ENCODE data around the gene USP35.

USP35 gene

DNA sequence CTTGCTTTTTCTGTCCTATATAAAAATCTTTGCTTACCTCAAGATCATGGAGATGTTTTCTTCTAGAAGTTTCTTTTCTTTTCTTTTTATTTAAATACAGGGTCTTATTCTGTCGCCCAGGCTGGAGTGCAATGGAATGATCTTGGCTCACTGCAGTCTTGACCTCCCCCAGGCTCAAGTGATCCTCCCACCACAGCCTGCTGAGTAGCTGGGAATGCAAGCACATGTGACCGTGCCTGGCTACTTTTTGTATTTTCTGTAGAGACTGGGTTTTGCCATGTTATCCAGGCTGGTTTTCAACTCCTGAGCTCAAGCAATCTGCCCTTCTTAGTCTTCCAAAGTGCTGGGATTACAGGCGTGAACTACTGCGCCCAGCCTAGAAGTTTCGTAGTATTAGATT is 45.3 kb downstream of the USP35 start:
- DNase-seq: no peak

DNA sequence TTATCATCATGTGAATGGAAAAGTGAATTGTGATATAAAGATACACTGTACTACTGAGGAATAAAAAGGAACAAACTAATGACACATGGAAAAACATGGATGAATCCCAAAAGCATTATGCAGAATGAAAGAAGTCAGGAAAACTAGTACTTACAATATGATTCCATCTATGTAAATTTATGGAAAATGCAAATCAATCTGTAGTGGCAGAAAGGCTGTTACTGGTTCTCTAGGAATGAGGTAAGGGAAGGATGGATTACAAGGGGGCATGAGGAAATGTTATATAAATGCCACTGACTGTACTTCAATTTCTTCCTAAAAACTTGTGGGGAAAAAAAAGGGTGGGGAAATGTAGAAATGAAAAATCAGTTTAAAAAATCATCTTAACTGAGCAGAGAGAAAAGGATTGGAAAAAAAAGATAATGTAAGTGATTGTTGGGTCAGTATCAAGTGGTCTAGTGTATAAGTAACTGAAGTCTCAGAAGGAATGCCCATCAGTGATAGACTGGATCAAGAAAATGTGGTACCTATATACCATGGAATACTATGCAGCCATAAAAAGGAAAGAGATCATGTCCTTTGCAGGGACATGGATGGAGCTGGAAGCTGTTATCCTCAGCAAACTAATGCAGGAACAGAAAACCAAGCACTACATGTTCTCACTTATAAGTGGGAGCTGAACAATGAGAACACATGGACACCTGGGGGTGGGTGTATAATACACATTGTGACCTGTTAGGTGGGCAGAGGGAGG is 48.8 kb downstream of the USP35 start:
- DNase-seq: no peak

DNA sequence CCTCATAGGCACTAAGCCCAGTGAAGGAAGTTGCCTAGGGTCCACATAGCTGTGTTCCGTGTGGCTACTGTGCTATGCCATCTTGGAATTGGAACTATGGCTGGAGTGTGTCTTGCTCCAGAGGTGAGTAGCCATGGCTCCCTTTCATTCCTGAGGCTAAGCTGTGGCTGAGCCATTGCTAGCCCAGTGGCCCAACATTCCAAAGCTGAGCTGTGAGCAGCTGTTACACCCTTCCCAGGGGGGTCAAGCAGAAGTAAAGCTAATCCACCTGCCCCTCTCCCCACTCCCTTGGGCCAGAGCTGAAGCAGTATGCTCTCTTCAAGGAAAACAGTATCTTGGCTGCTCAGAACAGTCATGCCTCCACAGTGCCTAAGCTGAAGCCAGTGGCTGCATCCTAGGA is 51.1 kb downstream of the USP35 start:
- no peak for DNase-seq

DNA sequence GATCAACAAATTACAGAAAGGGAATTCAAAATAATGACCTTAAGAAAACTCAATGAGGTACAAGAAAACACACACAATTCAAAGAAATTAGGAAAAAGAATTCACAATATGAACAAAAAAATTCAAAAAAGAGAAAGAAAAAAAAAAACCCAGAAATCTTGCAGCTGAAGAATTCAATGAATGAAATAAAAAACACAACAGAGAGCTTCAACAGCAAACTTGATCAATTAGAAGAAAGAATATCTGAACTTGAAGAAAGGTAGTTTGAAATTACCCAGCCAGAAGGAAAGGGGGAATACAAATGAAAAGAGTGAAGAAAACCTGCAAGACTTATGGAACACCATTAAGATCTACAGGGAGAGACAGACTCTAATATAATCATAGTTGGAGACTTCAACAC is 52.8 kb downstream of the USP35 start:
- DNase-seq: no peak

DNA sequence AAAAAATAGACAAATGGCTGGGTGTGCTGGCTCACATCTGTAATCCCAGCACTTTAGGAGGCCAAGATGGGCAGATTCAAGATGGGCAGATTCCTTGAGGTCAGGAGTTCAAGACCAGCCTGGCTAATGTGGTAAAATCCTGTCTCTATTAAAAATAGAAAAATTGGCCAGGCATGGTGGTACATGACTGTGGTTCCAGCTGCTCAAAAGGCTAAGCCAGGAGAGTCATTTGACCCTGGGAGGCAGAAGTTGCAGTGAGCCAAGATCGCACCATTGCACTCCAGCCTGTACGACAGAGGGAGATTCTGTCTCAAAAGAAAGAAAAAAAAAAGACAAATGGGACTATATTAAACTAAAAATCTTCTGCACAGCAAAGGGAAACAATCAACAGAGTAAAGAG is 55.4 kb downstream of the USP35 start:
- no peak for DNase-seq

DNA sequence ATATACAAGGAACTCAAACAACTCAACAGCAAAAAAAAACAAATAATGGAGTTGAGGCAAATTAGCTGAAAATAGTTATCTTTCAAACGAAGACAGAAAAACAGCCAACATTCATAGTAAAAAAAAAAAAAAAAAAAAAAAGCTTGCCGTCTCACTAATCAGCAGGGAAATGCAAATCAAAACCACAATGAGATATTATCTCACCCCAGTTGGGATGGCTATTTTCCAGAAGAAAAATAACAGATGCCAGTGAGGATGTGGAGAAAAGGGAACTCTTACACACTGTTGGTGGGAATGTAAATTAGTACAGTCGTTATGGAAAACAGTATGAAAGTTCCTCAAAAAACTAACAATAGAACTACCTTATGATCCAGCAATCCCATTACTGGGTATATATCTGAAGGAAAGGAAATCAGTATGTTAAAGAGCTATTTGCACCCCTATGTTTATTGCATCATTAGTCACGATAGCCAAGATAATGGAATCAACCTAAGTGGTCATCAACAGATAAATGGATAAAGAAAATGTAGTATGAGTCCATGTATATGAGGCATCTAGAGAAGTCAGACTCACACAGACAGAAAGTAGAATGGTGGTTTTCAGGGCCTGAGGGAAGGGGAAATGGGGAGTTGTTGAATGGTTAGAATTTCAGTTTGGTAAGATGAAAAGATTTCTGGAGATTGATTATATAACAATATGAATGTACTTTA is 56.0 kb downstream of the USP35 start:
- DNase-seq: no peak

DNA sequence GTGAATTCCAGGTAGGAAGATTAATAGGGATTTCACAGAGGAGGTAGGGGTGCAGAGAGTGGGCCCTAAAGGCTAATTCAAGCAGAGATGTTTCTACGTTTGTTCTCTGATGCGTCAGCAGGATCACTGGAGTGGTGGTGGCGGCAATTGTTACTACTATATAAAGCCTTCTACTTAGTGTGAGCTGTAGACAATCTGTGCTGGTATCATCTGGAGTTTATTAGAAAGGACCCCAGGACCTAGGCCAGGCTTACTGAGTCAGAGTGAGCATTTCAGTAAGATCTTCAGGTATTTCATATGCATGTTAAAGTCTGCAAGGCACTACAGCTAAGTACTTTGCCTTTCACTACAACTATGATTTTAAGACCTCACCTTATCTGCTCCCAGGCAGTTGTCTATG is 59.5 kb downstream of the USP35 start:
- no peak for DNase-seq

DNA sequence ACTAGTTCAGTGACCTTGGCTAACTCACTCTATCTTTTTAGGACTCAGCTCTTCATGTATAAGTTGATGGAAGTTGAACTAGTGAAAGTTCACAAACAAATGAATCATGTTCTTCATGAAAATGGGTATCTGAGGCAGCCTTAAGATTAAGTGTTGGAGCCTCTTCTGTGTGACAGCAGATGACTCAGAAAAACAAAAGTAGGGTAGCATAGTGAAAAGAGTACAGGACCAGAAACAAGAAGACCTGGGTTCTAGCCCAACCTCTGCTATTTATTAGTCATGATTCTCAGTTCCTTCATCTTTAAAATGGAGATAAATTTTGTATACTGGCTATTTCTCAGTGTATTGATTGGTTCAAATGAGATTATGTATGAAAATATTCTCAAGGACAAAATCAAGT is 60.2 kb downstream of the USP35 start:
- no peak for DNase-seq

DNA sequence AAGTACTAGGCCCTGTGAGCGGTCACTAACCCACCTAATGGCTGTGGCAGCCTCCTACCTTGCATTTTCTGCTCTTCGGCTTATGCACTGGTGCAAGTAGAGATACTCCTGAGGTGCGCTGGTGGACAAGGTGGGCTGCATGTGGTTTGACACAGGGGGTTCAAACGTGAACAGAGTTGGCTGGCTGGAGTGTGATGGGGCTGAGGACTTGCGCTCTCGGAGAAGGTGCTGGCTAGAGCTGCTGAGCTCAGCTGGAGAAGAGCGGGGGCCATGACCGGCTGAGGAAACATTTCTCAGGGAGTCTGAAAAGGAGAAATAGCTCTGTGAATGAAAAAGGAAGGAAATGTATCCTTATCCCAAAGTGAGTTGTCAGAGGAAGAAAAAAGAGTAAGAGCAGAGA is 61.4 kb downstream of the USP35 start:
- DNase-seq: no peak

DNA sequence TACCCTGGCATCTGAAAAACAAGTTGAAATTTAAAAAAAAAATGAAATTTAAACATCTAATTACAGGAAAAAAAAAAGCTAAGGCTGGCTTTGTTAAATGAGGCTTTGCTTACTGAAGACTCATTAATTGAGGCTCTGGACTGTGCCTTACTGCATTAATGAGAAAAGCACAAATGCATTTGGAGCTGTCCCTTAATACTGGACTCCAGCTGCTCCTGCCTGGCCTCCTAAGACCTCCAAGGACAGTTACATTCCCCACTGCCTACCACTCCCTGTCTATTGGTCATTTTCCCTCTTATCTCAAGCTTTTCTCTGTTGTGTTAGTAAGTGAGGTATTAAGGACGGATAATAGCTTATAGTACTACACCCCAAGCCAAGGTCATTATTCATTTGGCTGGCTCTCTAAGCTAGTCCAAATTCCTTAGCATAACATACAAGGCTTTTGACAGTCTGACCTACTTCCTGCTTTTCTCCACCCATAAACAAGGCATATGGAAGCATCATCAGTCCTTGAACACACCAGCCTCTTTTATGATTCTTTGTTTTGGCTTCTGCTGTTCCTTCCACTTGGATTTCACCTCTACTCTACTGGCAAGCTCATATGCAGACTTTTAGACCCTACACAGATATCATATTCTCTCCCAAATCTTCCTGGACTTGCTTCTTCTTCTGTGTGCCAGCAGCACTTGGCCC is 62.5 kb downstream of the USP35 start:
- DNase-seq: no peak

DNA sequence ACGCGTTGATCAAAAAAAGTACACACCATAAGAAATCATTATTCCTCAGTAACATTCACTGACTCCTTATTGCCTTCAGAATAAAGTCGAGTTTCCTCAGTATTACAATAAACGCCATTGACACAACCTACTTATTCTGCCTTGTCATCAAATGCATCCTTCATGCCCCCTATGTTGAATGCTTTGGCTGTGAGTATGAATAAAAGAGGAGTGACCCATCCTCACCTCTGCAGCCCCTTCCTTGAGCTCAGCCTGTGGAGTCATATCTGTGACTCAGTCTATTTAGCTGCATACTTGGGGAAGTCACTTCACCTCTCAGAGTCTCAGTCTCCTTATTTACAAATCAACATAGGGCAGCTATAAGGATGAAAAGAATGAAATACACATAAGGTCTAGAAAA is 65.1 kb downstream of the USP35 start:
- no peak for DNase-seq

DNA sequence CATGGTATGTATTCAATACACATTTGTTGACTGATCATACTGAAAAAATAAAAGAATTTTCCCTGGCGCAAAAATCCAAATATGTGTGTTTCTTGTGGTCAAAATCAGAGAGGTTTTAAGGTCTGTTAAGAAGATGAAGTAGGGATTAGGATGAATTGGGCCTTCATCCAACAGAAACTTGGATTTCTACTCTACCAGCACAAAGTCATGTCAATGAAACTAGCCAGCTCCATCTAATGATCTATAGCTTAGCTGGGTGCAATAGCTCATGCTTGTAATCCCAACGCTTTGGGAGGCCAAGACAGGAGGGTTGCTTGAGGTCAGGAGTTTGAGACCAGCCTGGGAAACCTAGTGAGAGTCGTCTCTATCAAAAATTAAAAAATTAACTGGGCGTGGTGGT is 65.5 kb downstream of the USP35 start:
- no peak for DNase-seq

DNA sequence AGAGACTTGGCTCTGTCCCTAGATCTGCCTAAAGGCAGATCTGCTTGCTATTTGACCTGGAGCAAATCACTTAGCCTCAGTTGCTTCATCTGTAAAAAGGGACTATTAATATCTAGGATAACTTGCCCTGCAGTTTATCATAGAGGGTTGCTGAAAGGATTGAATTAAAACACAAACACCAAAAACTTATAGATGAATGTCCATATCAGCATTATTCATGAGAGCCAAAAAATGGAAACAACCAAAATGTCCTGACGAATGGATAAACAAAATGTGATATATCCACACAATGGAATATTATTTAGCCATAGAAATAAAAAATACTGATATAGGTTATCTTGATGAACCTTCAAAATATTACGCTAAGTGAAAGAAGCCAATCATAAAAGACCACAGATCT is 67.2 kb downstream of the USP35 start:
- no peak for DNase-seq

DNA sequence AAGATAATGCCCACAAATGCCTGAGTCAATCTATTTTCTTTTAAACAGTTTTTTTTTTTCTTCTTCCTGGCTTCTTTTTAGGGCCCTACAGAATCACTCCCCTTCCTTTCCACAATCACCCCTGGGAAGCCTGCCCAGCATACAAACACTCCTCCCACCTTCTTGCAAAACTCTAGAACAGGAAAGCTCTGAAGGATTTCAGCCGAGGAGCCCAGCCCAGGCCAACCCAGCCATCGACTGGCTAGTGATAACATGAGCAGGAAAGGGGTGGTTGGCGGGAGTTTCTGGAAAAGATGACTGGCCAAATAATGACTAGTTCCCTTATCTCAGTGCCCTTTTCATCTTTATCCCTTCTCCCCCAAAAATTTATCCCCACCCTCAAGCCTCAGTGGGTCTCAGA is 68.2 kb downstream of the USP35 start:
- no peak for DNase-seq

DNA sequence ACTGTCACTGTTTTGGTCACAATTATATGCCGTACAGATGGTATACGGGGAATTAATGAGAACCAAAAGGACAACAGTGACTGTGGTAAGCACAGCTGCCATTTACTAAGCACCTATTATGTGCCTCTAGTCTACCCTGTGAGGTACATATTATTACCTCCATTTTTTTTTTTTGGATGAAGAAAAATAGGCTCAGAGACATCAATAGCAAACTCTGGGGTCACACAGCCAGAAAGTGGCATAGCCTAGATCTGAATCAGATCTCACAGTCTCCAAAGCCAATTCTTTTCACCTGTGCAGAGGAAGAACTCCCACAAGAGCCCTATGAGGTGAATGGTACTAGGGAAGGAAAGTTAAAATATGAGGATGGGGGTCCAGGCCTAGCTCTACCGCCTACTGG is 68.9 kb downstream of the USP35 start:
- DNase-seq: no peak

DNA sequence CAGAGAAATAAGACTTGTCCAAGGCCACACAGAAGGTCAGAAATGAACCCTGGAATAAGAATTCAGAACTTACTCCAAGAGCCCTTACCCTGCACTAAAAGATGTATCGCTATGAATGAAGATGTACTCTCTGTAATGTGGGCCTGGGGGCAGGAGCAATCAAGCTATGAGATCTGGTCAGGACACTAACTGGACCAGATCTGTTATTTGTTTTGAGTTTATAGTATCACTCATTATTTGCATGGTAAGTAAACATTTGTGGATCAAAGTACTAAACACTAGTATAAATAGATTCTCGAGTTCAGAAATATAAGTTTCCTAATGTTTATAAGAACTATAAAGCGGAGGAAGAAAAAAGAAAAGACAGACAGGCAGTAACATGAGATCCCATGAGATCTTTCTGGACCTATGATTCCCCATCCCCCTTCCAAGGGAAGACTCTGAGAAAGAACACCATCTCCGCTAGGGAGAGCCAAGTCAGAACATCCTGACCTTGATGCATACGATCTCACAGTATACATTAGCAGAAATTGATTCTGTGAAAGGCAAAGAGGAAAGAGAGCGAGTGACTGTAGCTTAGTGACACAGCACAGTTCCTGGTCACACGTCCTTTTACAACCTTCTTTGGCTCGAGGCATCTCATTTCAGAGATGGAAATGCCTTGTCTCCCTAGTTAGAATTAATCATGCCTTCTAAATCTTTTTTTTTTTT is 71.2 kb downstream of the USP35 start:
- no peak for DNase-seq

DNA sequence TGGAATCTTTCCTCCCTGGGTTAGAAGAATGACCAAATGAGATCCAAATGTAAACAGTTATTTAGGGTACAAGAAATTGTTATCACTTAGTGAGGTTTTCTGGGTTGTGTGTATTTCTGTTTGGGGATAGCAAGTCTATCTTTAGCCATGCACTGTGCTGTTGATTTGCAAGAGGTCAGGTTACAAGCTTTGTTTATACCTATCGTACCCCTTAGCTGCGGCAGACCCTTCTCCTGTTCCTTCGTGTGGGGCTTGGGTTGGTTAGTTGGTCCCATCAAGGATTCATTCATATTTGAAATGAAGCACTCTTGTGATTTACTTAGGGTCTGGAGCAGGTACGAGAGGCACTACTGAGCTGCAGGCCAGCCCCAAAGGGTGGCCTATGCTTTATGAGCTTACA is 72.6 kb downstream of the USP35 start:
- no peak for DNase-seq

DNA sequence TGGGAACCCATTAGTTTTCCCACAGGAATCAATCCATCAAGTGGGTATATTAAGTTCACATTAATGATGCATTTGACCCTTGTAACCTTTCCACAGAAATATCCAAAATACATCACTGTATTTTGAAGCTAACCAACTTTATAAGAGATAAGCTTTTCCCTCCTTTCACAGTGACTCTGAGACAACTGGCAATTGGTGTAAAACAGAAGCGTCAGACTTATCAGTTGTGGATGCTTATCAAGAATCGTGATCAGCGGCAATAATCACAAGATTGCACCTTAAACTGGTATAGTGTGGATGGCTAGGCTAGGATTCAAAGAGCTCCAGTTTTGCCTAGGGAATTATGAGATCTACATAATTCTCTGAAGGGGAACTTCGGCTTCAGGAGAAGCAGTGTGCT is 73.1 kb downstream of the USP35 start:
- DNase-seq: no peak

DNA sequence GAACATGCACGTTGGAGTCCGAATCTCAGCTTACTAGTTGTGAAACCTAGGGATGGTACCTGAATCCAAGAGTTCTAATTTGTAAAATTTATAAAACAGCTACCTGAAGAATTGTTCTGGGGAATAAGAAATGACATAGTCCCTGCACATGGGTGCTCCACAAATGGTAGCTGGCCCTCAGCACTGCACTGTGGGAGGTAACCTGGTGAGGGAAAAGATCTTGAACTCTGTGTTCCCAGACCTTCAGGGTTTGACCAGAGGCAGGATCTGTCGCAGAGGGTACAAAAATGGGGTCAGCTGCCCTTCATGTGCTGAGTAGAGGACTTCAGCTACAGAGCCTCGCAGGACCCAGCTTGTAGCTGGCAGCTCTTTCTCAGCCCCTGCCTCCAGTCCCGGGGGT is 73.5 kb downstream of the USP35 start:
- no peak for DNase-seq

DNA sequence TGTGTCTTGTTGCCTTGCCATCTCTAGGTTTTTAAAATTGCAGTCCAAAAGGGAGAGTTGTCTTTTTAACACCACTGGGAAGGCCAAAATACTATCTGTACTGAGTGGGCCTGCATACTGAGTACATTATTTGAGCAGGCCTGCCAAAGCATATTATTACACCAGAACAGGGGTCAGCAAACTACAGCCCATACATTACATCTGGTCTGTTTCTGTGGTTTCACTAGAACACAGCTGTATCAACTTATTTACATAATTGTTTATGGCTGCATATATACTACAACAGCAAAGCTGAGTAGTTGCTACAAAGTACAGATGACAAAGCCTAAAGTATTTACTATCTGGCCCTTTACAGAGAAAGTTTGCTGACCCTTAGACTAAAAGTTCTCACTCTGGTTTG is 74.0 kb downstream of the USP35 start:
- DNase-seq: no peak

Measured in CD4-positive, alpha-beta T cell treated with Interferon gamma for 1 hour (primary cell).